ENCODE measurements around the gene HOXC12. TPM values are rescaled to one million over a fixed set of nuclear protein-coding genes. Genes with fewer than 3 reads are reported as not detected.

The HOXC12 gene
- total RNA-seq, 1 donor from 2014 or later = not detected

DNA sequence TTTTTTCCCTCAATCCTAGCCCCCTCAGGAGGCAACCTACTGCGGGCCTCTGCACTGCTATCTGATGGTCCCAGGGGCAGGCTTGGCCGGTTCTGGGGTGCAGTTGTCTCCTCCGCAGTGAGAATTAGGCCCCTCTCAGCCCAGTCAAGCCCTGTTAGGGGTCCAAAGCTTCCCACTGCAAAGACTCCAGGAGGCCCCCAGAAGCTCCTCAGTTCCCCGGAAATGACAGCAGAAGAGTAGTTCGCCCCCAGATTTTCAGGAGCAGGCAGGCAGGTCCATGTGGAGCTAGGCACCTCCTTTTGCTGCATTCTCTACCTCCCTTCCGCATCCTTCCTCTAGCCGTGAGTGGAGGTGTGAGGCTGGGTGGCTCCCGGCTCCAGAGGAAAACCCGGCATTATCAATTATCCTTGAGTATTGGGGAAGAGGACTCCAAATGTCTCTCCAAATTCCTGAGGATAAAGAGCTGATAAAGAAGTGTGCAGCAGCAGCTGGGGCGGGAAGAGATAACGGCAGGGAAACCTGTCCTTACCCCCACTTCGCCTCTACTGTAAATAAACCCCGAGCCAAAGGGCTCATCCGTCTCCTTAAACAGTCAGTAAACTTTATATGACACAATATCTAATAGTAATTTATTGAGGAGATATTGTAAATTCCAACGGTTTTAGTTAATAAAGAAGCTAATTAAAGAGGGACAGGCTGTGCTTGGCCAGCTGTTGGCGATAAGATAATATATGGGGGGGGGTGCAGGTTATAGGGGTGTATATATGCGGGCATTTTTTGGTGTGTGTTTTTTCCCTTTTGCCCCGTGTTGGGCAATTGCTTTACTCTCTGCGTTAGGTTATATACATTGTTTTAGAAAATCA lies 641 bp upstream of the HOXC12 start:
- no peaks in the 10 kb centered on the region for H3K4me1 Mint-ChIP-seq
- no peak overlapping the region for H3K4me3 Mint-ChIP-seq
- TF ChIP-seq, protein P1, sequence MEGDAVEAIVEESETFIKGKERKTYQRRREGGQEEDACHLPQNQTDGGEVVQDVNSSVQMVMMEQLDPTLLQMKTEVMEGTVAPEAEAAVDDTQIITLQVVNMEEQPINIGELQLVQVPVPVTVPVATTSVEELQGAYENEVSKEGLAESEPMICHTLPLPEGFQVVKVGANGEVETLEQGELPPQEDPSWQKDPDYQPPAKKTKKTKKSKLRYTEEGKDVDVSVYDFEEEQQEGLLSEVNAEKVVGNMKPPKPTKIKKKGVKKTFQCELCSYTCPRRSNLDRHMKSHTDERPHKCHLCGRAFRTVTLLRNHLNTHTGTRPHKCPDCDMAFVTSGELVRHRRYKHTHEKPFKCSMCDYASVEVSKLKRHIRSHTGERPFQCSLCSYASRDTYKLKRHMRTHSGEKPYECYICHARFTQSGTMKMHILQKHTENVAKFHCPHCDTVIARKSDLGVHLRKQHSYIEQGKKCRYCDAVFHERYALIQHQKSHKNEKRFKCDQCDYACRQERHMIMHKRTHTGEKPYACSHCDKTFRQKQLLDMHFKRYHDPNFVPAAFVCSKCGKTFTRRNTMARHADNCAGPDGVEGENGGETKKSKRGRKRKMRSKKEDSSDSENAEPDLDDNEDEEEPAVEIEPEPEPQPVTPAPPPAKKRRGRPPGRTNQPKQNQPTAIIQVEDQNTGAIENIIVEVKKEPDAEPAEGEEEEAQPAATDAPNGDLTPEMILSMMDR (conservative IDR thresholded peaks at IDR 0.05) = no peak
- peaks cover 99% of the 10 kb centered on the region for H3K27me3 Mint-ChIP-seq (ENCODE audit: low read depth)
- no peaks in the 10 kb centered on the region for H3K36me3 Mint-ChIP-seq (ENCODE audit: low read depth)
- DNase-seq (ENCODE audit: low read depth, low spot score) = no peak
- H3K27ac Mint-ChIP-seq (ENCODE audit: unreplicated experiment) = no peak overlapping the region
- no peaks in the 10 kb centered on the region for H3K9me3 Mint-ChIP-seq

DNA sequence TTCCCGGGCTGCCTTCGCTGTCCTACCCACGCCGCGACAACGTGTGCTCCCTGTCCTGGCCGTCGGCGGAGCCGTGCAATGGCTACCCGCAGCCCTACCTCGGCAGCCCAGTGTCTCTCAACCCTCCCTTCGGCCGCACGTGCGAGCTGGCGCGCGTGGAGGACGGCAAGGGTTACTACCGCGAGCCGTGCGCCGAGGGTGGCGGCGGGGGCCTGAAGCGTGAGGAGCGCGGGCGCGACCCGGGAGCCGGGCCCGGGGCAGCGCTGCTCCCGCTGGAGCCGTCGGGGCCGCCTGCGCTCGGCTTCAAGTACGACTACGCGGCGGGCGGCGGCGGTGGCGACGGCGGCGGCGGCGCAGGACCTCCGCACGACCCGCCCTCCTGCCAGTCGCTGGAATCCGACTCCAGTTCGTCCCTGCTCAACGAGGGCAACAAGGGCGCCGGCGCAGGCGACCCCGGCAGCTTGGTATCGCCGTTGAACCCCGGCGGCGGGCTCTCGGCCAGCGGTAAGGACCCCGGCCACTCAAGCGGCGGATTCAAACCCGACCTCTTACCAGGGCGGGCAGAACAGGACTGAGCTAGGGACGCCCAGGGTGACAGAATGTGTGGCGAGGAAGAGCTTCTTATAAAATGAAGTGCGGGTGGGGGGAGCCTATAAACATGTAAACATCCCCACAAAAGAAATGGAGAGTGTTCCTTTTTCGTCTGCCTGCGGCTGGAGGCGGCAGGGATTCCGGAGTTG lies 503 bp downstream of the HOXC12 start:
- no peak overlapping the region for H3K4me3 Mint-ChIP-seq
- H3K27me3 Mint-ChIP-seq (ENCODE audit: low read depth) = peaks cover 99% of the 10 kb centered on the region
- no peak for DNase-seq (ENCODE audit: low read depth, low spot score)
- no peaks in the 10 kb centered on the region for H3K9me3 Mint-ChIP-seq
- TF ChIP-seq, protein P1 (conservative IDR thresholded peaks at IDR 0.05) = no peak
- H3K4me1 Mint-ChIP-seq = no peaks in the 10 kb centered on the region
- H3K27ac Mint-ChIP-seq (ENCODE audit: unreplicated experiment) = no peak overlapping the region
- no peaks in the 10 kb centered on the region for H3K36me3 Mint-ChIP-seq (ENCODE audit: low read depth)

DNA sequence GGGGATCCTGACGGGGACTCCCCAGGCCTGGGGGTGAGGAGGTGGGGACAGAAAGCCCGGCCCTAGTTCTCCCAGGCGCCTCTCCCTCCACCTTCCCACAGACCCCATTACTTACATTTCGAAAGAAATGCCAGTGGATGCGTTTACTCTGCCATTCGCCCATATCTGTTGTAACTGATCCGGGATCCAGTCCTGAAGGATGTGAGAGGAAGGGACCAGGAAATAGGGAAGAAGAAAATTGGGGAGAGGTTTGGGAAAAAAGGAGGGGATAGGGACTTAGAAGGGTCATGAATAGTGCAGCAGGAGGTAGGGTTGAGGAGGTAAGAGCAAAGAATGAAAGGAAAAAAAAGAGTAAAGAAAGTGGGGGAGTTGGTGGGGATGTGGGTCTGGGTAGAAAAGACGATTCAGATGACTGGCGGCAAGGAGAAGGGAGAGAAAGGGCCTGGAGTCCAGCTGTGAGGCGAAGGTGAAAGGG lies 1.1 kb downstream of the HOXC12 start:
- TF ChIP-seq, protein P1 (conservative IDR thresholded peaks at IDR 0.05) = no peak
- no peaks in the 10 kb centered on the region for H3K4me1 Mint-ChIP-seq
- H3K4me3 Mint-ChIP-seq = no peak overlapping the region
- H3K9me3 Mint-ChIP-seq = no peaks in the 10 kb centered on the region
- no peaks in the 10 kb centered on the region for H3K36me3 Mint-ChIP-seq (ENCODE audit: low read depth)
- no peak overlapping the region for H3K27ac Mint-ChIP-seq (ENCODE audit: unreplicated experiment)
- no peak for DNase-seq (ENCODE audit: low read depth, low spot score)
- peaks cover 99% of the 10 kb centered on the region for H3K27me3 Mint-ChIP-seq (ENCODE audit: low read depth)

DNA sequence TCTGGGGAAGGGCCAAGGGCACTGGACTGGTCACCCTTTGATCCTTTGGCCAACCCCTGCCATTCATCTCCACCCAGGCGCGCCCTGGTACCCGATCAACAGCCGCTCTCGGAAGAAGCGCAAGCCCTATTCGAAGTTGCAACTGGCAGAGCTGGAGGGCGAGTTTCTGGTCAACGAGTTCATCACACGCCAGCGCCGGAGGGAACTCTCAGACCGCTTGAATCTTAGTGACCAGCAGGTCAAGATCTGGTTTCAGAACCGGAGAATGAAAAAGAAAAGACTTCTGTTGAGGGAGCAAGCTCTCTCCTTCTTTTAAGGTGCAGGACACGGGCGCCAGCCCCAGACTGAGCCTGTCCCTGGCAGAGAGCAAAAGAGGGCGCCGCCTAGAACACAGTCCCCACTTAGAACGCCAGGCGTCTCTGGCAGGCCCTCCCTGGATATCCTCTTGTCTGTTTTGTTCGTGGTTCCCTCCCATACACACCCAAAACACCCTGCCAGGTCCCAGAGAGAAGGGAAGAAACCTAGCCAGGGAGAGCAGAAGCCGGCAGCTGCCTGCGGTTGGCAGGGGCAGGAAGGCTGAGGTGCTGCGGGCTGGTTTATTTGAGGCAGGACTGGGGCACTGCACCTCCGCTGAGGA lies 1.7 kb downstream of the HOXC12 start:
- no peak for DNase-seq (ENCODE audit: low read depth, low spot score)
- TF ChIP-seq, protein P1 (conservative IDR thresholded peaks at IDR 0.05) = no peak
- Mint-ChIP-seq H3K36me3 (ENCODE audit: low read depth) (no peaks in the 10 kb centered on the region), H3K27ac (ENCODE audit: unreplicated experiment) (no peak overlapping the region), H3K27me3 (ENCODE audit: low read depth) (peaks cover 99% of the 10 kb centered on the region), H3K4me3 (no peak overlapping the region), H3K4me1 (no peaks in the 10 kb centered on the region), H3K9me3 (no peaks in the 10 kb centered on the region)

DNA sequence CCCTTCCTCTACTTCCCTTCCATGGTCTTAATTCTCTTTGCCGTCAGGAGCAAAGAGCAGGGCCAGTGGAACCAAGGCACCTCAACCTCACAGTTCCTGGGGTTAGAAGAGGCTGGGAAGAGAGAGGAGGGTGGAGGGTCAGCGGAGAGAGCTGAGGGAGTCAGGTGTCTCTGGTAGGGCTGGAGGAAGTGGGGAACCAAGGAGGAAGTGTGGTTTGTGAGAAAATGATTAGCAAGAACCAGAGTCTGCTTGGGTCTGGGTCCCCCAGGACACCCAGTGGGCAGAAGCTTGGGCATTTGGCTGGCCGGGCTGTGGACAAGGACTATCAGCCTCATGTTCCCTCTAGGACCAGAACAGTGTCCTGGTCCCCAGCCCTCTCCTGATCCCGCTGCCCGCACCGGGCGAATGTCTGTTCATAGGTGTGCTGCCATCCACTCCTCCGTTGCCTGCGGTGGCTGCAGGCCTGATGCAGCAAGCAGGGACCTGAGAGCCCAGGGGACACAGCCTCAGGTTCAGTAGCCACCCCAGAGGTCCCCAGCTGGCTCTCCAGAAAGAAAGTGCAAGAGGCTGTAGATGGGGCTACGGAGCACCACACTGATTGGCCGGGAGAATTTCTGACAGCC lies 2.3 kb downstream of the HOXC12 start:
- Mint-ChIP-seq H3K27me3 (ENCODE audit: low read depth) (peaks cover 99% of the 10 kb centered on the region), H3K27ac (ENCODE audit: unreplicated experiment) (no peak overlapping the region), H3K9me3 (no peaks in the 10 kb centered on the region), H3K4me3 (no peak overlapping the region), H3K36me3 (ENCODE audit: low read depth) (no peaks in the 10 kb centered on the region), H3K4me1 (no peaks in the 10 kb centered on the region)
- TF ChIP-seq, protein P1 (conservative IDR thresholded peaks at IDR 0.05) = no peak
- DNase-seq (ENCODE audit: low read depth, low spot score) = no peak
